Muscle of back (tissue), 11 donors: ENCODE data around the gene MGMT. TPM values are rescaled to one million over a fixed set of nuclear protein-coding genes. Genes with fewer than 3 reads are reported as not detected.

Experiments used
- DNase-seq, 3 donors: peaks; one replicate each; pipeline versions ENCODE4 v3.0.0 to v3.0.0-alpha.2; 2013
- polyA plus RNA-seq, 10 donors: library from polyadenylated mRNA; unstranded; fragments of 120-200 nt; gene quantifications; one replicate each; pipeline ENCODE4 v1.2.1, GENCODE V29; 2013; ENCODE audit not compliant: insufficient read length in 10 of 10

Gene MGMT
- polyA plus RNA-seq, 10 donors, result 10.7 to 19.2 (median 13.8) TPM

GRCh38 chr10:129580901-129581300, 113.9 kb downstream of the MGMT start:
- no peak for DNase-seq

DNA sequence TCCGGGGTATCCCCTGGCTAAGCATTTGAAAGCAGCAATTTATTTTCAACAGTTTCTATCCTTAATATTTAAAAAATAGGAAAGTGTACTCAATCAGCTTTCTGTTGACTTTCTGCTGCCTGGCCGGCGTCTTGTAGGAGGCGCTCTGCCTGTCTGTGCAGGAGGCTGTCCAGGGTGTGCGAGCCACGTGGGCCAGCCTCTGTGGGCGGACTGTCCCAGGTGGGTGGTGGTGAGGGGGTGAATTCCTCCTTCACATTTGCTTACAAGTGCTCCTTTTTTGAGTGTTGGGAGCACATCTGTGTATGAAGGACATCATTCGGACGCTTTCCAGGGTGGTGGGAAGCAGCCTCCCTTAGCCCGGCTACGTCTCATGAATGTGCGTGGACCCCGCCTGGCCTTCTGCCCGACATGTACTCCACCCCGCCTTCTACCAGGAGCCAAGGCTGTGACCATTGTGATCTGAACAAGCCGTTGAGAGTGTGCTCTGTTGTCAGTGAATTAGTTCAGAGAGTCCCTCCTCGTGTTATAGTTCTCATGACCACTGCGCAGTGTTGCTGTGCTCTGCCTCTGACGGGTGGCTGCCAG, 114.9 kb downstream of the MGMT start:
- no peak for DNase-seq

GRCh38 chr10:129583831-129584230, 116.8 kb downstream of the MGMT start:
- no peak for DNase-seq

DNA sequence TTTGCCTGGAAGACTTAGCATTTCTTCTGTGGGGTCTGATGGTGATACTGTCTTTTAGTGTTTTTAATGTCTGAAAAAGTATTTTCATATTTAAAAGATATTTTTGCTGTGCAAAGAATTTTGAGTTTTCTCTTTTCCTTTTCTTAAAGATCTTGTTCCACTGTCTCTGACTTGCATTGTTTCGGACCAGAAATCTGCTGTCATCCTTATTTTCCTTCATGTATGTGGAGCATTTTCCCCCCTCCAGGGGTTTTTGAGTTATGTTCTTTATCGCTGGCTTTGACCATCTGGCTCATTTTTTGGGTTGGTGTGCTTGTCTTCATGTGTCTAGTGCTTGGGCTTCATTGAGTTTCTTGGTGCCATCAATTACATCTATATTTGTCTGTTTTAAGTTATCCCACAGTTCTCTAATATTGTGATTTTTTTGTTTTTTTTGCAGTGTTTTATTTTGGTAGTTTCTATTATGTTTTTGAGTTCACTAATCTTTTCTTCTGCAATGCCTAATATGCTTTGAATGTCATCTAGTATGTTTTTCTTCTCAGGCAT, 119.9 kb downstream of the MGMT start:
- peak in 1 of 3 donors; percentile 19 for DNase-seq

DNA sequence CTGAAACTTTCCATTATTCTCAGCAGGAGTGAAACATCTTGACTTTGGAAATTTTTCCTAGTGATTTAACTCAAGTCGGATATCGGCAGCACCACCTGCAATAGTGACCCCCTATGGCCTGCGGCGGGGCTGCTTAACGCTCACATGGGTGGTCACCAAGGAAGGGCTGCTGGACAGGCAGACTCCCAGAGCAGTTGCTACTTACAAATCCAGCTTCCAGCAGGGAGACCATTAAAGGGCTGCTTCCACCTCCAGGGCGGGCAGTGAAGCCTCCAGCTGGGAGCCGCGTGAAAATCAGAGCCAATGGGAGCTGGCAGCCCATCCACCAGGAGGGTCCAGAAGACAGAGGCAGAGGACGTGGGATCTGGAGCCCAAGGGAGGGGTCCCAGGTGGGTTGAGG, 122.5 kb downstream of the MGMT start:
- DNase-seq, result no peak

DNA sequence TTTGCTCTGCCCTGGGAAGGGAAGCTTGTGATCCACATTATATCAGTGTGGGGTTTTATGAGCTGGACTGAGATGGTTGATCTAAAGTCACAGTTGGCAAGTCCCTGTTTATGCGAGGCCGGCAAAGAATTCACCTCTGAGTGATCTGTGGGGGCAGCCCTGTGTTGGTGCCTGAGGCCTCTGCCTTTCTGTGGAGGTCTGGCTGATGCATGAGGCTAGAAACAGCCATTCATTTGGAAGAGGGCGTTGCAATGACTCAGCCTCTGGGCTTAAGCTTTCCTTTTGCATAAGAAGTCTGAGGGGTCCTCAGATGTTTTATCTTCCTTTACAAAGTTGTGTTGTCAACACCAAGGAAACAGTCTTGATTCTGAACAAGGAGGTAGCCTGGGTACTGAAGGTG, 126.9 kb downstream of the MGMT start:
- no peak for DNase-seq

DNA sequence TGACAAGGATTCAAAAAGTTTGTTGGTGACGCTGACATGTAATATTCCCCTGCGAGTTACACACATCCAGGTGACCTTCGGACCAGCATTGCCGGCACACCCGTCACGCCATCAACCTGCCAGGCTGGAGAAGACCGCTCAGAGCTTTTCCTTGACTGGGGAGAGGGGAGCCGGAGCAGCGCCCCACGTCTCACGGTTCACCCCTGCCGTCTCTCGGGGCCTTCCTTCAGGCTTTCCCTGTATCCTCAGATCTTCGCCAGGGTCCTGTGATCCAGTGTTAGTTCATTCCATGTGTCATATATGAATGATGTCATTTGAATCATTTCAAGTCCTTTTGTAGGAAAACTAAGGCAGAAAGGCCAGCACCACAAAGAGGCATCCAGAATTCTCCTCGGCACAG, 127.8 kb downstream of the MGMT start:
- no peak for DNase-seq

DNA sequence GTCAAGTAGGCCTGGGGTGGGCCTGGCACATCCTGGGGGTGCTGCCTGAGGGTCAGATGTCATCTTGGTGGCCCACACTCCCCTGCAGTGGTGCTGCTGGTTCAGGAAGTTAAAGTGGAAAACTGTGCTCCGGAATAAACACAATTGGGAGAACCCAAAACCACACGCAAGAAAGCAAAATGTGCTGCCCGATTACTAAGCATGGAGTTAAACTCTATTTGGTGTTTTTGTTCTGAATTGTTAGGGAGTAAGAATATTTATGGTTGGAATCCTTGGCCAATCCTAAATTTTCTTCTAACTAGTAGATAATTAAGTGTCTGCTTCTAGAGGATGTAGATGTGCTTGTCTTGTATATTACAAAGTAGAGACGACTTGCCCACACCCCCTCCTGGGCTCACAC, 131.4 kb downstream of the MGMT start:
- no peak for DNase-seq

DNA sequence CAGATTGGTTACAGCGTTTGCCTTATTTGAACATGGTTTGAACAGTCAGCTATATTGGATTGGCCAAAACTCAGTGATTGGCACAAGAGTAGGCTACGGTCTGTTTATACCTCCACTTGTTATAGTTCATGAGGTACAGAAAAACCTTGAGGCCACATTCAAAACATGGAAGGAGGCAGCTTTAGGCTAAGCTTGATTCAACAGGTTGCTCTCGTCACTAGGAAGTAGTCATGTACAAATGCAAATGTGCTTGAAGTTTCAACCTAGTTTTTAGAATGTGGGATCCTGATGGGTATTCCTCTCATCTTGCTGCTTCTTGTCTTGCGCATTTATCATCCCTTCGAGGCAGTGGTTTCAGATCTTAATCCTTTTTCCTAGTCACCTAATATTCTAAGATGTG, 132.1 kb downstream of the MGMT start:
- no peak for DNase-seq

DNA sequence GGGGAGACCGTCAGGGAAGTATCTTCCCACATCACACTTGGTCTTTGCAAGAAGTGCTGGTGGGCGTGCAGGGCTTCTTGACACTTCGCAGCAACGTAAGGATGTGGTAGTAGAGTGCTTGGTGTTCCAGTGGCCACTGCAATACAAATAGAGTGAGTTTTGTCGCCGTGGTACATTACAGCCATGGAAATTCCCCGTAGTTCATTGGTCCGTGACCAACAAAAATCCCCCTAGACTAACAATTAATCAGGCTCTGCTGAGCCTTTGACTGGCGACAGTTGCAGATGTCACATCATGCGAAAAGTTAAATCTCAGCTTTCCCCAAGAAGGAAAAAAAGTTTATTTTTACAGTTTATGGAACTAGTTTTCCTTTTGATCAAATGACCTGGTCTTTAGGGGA, 134.7 kb downstream of the MGMT start:
- DNase-seq, result no peak

- peak in 1 of 3 donors; percentile 31 for DNase-seq
Measured at GRCh38 chr10:129602938-129603535, 136.0 kb downstream of the MGMT start.

DNA sequence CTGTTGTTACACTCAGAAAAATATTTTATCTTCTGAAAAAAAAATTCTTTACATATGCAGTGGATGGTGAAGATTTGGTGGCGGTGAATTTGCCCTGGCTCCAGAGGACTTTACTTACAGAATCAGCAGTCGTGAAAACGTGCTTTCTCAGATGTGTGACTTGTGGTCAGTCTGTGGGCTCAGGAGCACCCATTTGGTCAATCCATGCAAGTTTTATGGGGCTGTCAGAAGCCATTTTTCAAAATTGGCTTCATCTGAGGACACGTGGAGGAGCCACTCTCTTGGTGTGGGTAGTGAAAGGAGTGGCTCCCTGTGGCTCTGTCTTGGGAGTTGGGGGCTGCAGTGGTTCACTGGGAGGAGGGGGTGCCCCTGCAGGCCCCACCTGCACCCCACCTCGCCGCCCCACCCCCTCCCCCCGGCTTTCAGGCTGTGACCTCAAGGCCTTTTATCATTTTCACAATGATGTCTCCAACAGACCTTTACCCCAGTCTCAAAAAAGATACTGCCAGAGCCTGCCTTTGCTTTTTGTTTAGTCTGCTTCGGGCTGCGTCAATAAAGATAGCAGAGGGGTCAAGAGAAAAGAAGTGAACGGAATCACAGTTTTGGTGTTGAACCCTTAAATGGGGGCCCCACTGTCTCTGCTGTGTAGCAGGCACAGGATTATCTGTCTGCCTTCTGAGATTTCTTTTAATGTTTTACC, 137.4 kb downstream of the MGMT start:
- DNase-seq, result no peak

DNA sequence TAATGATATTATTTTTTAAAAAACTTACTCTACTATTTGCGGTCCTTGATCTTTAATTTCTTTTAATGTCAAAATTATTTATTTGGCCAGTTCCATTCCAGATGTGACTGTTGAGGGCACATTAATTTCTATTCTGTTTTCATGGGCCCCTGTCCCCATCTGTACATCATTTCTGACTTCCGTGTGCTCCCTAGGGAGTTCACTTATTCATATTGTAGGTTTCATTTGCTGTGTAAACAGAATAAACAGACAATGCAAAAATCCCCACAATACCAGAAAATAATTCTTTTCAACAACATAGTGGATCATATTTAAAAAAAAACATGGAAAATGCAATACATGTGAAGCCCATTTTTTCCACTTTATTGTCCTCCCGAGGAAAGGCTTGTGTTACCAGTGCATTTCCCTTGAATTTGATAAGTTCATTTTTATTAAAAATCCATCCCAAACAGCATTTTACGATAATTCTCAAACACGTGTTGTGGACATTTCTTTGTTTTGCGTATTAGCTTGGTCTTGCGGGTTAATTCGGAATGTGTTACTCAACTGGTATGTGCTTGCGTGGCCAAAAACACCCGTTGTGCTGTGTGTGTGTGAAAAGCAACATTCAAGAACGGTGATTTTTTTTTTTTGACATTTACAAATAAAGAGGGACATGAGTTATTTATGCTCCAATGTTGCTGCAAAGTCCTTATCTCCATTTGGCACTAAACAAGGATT, 138.4 kb downstream of the MGMT start:
- peak in 1 of 3 donors; percentile 41 for DNase-seq

- no peak for DNase-seq
Measured at GRCh38 chr10:129605986-129606518, 139.0 kb downstream of the MGMT start.

DNA sequence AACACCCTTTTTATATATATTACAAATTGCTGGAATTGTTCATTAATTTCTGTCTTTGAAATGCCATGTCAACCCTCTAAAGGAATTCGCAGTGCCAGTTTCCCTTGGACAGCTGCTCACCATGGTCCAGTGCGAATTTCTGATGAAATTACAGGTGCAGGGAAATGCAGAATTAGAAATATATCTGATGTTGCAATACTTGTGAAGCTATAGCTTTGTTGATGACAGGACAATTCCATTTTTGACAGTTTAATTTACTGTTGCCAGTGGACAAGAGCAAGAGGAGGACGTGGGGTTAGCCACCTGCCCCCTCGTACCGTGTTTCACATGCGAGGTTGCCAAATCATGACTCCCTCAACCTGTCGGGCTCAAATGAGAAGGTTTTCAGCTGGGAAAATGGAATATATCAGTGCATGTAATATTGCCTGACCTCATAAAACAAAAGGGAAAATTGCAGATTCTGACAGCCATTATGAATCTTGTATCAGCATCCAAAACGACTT, 140.6 kb downstream of the MGMT start:
- DNase-seq, result no peak

- DNase-seq, result no peak
Measured at GRCh38 chr10:129608653-129609052, 141.6 kb downstream of the MGMT start.

DNA sequence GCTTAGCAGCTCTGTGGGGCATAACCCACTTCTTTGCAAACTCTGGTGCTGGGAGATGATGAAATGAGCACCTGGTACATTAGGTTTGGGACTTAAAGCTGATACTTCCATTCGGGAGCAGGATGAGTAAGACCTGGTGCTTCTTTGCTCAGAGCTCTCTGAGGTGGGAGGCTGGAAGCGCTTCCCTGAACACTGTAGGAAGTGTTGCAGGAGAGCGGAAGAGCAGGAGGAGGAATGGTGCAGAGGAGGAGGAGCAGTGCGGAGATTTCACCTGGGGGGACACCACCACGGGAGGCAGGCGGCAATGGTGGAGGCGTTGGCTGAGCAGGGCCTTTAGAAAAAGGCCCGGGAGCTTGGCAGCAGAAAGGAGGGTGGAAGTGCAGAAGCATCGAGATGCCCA, 142.5 kb downstream of the MGMT start:
- DNase-seq, result no peak

DNA sequence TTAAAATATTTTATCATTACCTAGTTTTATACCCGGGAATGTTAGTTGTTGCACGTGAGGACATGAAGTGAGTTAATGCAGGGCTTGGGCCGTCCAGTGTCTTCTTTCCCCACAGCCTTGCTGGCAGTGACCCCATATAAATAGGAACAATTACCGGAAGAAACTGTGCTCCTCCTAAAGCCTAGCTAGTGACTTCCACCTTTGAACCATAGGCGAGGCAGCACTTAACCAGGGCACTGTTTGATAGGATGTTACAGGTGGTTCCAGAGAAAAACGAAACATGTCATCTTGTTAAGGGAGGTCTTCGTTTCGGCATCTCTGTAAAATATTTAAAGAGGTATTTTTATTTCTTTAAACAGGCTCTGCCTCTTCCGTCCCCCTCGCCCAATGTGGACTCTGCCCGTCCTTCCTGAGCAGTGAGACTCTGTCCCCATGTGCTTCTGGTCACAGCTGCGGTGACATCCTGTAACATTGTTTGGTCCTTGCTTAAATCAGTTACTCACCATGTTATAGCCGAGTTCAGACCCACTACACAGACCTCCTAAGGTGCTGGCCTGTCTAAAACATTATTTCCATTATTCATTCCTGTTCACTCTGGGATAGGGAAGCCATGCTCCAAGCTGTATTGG, 145.6 kb downstream of the MGMT start:
- no peak for DNase-seq

GRCh38 chr10:129613377-129613980, 146.4 kb downstream of the MGMT start:
- DNase-seq, result no peak

GRCh38 chr10:129614341-129614740, 147.3 kb downstream of the MGMT start:
- DNase-seq, result peak in 1 of 3 donors; percentile 68

DNA sequence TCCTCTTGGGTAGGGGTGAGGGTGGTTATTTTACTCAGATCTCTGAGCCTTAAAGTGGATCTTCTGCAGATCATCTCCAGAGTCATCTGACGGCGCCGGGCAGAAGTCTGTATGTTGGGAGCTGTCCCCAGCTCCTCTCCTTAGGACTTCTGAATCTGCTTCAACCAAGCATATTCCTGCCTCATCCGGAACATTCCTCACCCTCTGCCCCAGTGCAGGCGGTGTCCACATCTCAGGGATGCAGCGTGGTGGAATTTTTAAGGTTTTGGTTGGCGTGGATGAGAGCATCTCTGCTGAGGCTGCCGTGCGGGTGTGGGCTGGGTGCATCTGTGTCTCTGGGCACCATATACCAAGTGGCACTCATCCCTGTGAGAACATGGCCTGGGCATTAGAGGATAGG, 148.3 kb downstream of the MGMT start:
- DNase-seq, result no peak
